Measurements from ENCODE around the gene ARMCX4.

GRCh38 chrX:101478366-101478765, 6.9 kb upstream of the ARMCX4 start:
- no peak for TF ChIP-seq CTCF (IDR thresholded peaks at IDR 0.05)
- no peak for TF ChIP-seq POLR2A (IDR thresholded peaks at IDR 0.05)
